Ovary (tissue), 10 donors: Measurements from ENCODE around the gene GKN2. TPM values are rescaled to one million over a fixed set of nuclear protein-coding genes. Genes with fewer than 3 reads are reported as not detected.

Experiments used
- DNase-seq, 5 donors: peaks; one replicate each; pipeline ENCODE4 v3.0.0-alpha.2; 2019 to 2020
- H3K27ac ChIP-seq, 2 donors: fragments of 200-600 bp; one replicate each; pipeline versions ENCODE4 v1.5.1 to v1.8.0; 2019 to 2022
- H3K27me3 ChIP-seq: fragments of 200-600 bp; one replicate; pipeline ENCODE4 v1.8.0; 2022
- H3K36me3 ChIP-seq: fragments of 200-600 bp; sonication (generic); one replicate; pipeline ENCODE4 v1.5.1; 2019
- H3K4me1 ChIP-seq: one replicate; pipeline ENCODE4 v1.8.1; 2013; ENCODE audit warnings: mild to moderate bottlenecking, moderate library complexity; ENCODE audit not compliant: insufficient read depth
- H3K4me3 ChIP-seq: fragments of 200-600 bp; sonication (generic); one replicate; pipeline ENCODE4 v1.5.1; 2017
- H3K9me3 ChIP-seq, 2 donors: fragments of 200-600 bp in 1 of 2; sonication (generic) in 1 of 2; one replicate each; pipeline versions ENCODE4 v1.5.1 to v1.8.1; 2013 to 2019; ENCODE audit warnings: mild to moderate bottlenecking in 1 of 2, moderate library complexity in 1 of 2
- CTCF ChIP-seq, 3 donors: fragments of 450-650 bp in 2 of 3; fragments of 200-600 bp in 1 of 3; IDR thresholded peaks; one replicate each; pipeline versions ENCODE4 v1.5.1 to v1.8.0; 2016 to 2022; ENCODE audit warnings: antibody characterized with exemption in 3 of 3, mild to moderate bottlenecking in 1 of 3
- EP300 ChIP-seq: sonication (generic); formaldehyde crosslinking; IDR thresholded peaks from one replicate; pipeline ENCODE4 v1.6.1; 2017; ENCODE audit warnings: antibody characterized with exemption
- POLR2A ChIP-seq: fragments of 450-650 bp; IDR thresholded peaks from one replicate; pipeline ENCODE4 v1.6.1; 2017; ENCODE audit warnings: antibody characterized with exemption, mild to moderate bottlenecking, moderate library complexity
- WGBS, 3 donors: extraction: QIAGEN DNeasy Blood & Tissue Kit in 1 of 3; methylation state at CpG; one replicate each; pipeline versions ENCODE4 v1.1.5 to v1.1.7; 2013 to 2017; 5-methylcytosine and 5-hydroxymethylcytosine counted together
- intact Hi-C, 4 donors: fragments of 100-400 bp; cut with DNase I; formaldehyde crosslinking; loops; one replicate each; pipeline versions ENCODE4 v1.11.0 to v1.15.1; 2022 to 2023
- long read RNA-seq, 3 donors: library from polyadenylated mRNA in 2 of 3; unstranded in 2 of 3; transcript quantifications; one replicate each; pipeline ENCODE4 v2.0.0 and lab custom pipeline, GENCODE V29; 2021 to 2026
- polyA plus RNA-seq, 2 donors: library from polyadenylated mRNA; stranded (reverse); fragments of 200-250 nt in 1 of 2; fragments of 350-450 nt in 1 of 2; fragmentation: Illumina TruSeq in 1 of 2; extraction: RNeasy Lipid Tissue Mini Kit (QIAGEN cat#74804) in 1 of 2; gene quantifications; one replicate each; pipeline ENCODE4 v1.2.3, GENCODE V29; 2013 to 2014
- total RNA-seq, 7 donors: library from RNA; depleted of rRNA in 2 of 7; stranded (reverse); fragments of >200 nt in 2 of 7; fragmentation: NEBNext Ultra II Directional in 3 of 7; extraction: Animal tissue kit (Norgen Biotek cat#: 25700) in 3 of 7; gene quantifications; one replicate each; pipeline versions ENCODE4 v1.1.0 to v1.2.4, GENCODE V29; 2016 to 2023
- donor health status: DM: no; HTN: no; CAD: no; lungs with moderate emphysema.
- donor health status: DM: no; HTN: no; CAD: no.
- donor health status: Bipolar disorder and iron deficiency.
- donor health status: DM: yes; HTN: yes; CAD: no.
- donor health status: DM: no; HTN: no; CAD: no.
- donor health status: DM: yes; HTN: yes; CAD: no.

Gene GKN2
- not detected for total RNA-seq
- under 1 TPM in 1 of 2 donors, not detected in 1; 0.77 TPM for polyA plus RNA-seq
- long read RNA-seq, donor 1 = 0 reads
- long read RNA-seq, donor 2 = 0 reads
- long read RNA-seq, donor 3 = 0 reads

GRCh38 chr2:68952887-68953521, at the start of gene GKN2:
Gene GKN2 (minus strand): TSS chr2:68952893. CDS start chr2:68952861, 32 bp downstream.
- 88 to 95% (median 88%) methylated on average over 4 of the region's 4 CpGs for WGBS, 3 donors
- no peak for DNase-seq
- intact Hi-C loops = no loop called here
- H3K4me3 ChIP-seq = no peak within 1 kb of the TSS
- no peaks in the 10 kb centered on the region for H3K36me3 ChIP-seq
- H3K27ac ChIP-seq = no peak within 1 kb of the TSS
- H3K9me3 ChIP-seq = no peaks in the 10 kb centered on the region
- no peak for TF ChIP-seq POLR2A
- TF ChIP-seq CTCF (IDR thresholded peaks at IDR 0.05) = no peak
- no peak for TF ChIP-seq EP300
- H3K27me3 ChIP-seq = no peaks in the 10 kb centered on the region
- no peaks in the 10 kb centered on the region for H3K4me1 ChIP-seq

GRCh38 chr2:69001879-69002278, 49.2 kb upstream of the GKN2 start:
- H3K27me3 ChIP-seq = no peaks in the 10 kb centered on the region
- H3K27ac ChIP-seq = no peak overlapping the region
- no peak for TF ChIP-seq CTCF (IDR thresholded peaks at IDR 0.05)
- H3K4me1 ChIP-seq = no peaks in the 10 kb centered on the region
- intact Hi-C loops = no loop called here
- no peaks in the 10 kb centered on the region for H3K9me3 ChIP-seq
- H3K4me3 ChIP-seq = no peak overlapping the region
- no peaks in the 10 kb centered on the region for H3K36me3 ChIP-seq
- no peak for DNase-seq

GRCh38 chr2:68997401-68997800, 44.7 kb upstream of the GKN2 start:
- DNase-seq = no peak
- Histone ChIP-seq H3K27me3 (no peaks in the 10 kb centered on the region), H3K27ac (no peak overlapping the region), H3K4me1 (no peaks in the 10 kb centered on the region), H3K4me3 (no peak overlapping the region), H3K36me3 (no peaks in the 10 kb centered on the region), H3K9me3 (no peaks in the 10 kb centered on the region)
- intact Hi-C loops = no loop called here
- TF ChIP-seq EP300 = no peak
- TF ChIP-seq POLR2A = no peak
- no peak for TF ChIP-seq CTCF (IDR thresholded peaks at IDR 0.05)

GRCh38 chr2:68995916-68996315, 43.2 kb upstream of the GKN2 start:
- TF ChIP-seq CTCF (IDR thresholded peaks at IDR 0.05) = no peak
- TF ChIP-seq POLR2A = no peak
- TF ChIP-seq EP300 = no peak
- H3K9me3 ChIP-seq = no peaks in the 10 kb centered on the region
- H3K27me3 ChIP-seq = no peaks in the 10 kb centered on the region
- intact Hi-C loops = no loop called here
- no peak overlapping the region for H3K4me3 ChIP-seq
- WGBS, 3 donors = 42 to 58% (median 43%) methylated on average over 3 of the region's 3 CpGs
- H3K27ac ChIP-seq = no peak overlapping the region
- no peaks in the 10 kb centered on the region for H3K36me3 ChIP-seq
- H3K4me1 ChIP-seq = no peaks in the 10 kb centered on the region
- DNase-seq = no peak
